ENCODE results near the gene SLC22A5. TPM values are rescaled to one million over a fixed set of nuclear protein-coding genes. Genes with fewer than 3 reads are reported as not detected.

Gene SLC22A5
- polyA plus RNA-seq, 2 of the 4 experiments (the other 2 are of a cell fraction) = 27.4 to 35.3 TPM

- ATAC-seq (no peak), DNase-seq (ENCODE audit: low read depth in 1 of 2, low spot score in 1 of 2) (no peak), FAIRE-seq (peak; percentile 28)
- CTCF ChIA-PET = interaction anchor here (1.0 to 1.2 kb wide), 2 partner anchors 13 to 81 kb away, joined by 3 read pairs; no protein-coding TSS in a partner anchor
- POLR2A ChIA-PET = no interaction called here
- Histone ChIP-seq H3K4me3 (no peak overlapping the region), H3K4me1 (peaks cover 12% of the 10 kb centered on the region; the same call in 2 of the 3 replicates), H3K9me3 (no peaks in the 10 kb centered on the region), H3K4me2 (no peak overlapping the region), H3K27ac (peak overlapping the region in 1 of 2 experiments; percentile 32; a peak in 2 of 6 replicates)
- WGBS (ENCODE audit: missing lambda C conversion rate) = 97% methylated on average over 1 of the region's 1 CpG
- TF ChIP-seq CBX2 (IDR thresholded peaks at IDR 0.05; ENCODE audit: borderline replicate concordance, low read depth) (no peak), CHD4 (IDR thresholded peaks at IDR 0.05; ENCODE audit: borderline replicate concordance) (no peak), REST (IDR thresholded peaks at IDR 0.05) (no peak), HDAC2 (IDR thresholded peaks at IDR 0.05) (no peak), EP300 (IDR thresholded peaks at IDR 0.05) (no peak), KDM1A (IDR thresholded peaks at IDR 0.05; ENCODE audit: low read depth) (no peak), FOSL2 (IDR thresholded peaks at IDR 0.05) (no peak), FOSL2 (CRISPR knock-in tag; IDR thresholded peaks at IDR 0.05) (no peak), NR3C1 (IDR thresholded peaks at IDR 0.05) (no peak), ZC3H11A (IDR thresholded peaks at IDR 0.05) (no peak), POLR2AphosphoS2 (conservative IDR thresholded peaks at IDR 0.05; ENCODE audit: low read length) (no peak), HMGXB4 (CRISPR knock-in tag; IDR thresholded peaks at IDR 0.05; ENCODE audit: borderline replicate concordance) (no peak), ESRRA (IDR thresholded peaks at IDR 0.05; ENCODE audit: borderline replicate concordance, low read length) (no peak), RARB (CRISPR knock-in tag; IDR thresholded peaks at IDR 0.05) (no peak), ZNF302 (CRISPR knock-in tag; IDR thresholded peaks at IDR 0.05) (no peak), NFE2L2 (conservative IDR thresholded peaks at IDR 0.05; ENCODE audit: low read length) (no peak), ZSCAN20 (CRISPR knock-in tag; IDR thresholded peaks at IDR 0.05) (no peak)
Observed at GRCh38 chr5:132353486-132353995, 16.0 kb upstream of the SLC22A5 start.

GRCh38 chr5:132354381-132355139, 14.9 kb upstream of the SLC22A5 start:
- CTCF ChIA-PET = interaction anchor here (0.7 to 1.5 kb wide), 3 partner anchors 15 to 82 kb away, joined by 3 to 4 read pairs (median 3); partner anchors contain the start of gene SLC22A5
- POLR2A ChIA-PET = interaction anchor here (1.9 kb wide), 1 partner anchor 15 kb away, joined by 6 read pairs; the partner anchor contains the start of gene SLC22A5
- WGBS (ENCODE audit: missing lambda C conversion rate) = 85% methylated on average over 1 of the region's 1 CpG
- Histone ChIP-seq H3K27ac (peak overlapping the region in 1 of 2 experiments; percentile 8; a peak in 1 of 6 replicates), H3K9me3 (no peaks in the 10 kb centered on the region), H3K4me2 (no peak overlapping the region), H3K4me1 (peaks cover 16% of the 10 kb centered on the region; the same call in 2 of the 3 replicates), H3K4me3 (no peak overlapping the region)
- FAIRE-seq = no peak
- no peak for TF ChIP-seq POLR2A (IDR thresholded peaks at IDR 0.05; ENCODE audit: low read length)
- TF ChIP-seq HES2 (IDR thresholded peaks at IDR 0.05) = no peak
- no peak for TF ChIP-seq ESRRA (IDR thresholded peaks at IDR 0.05; ENCODE audit: borderline replicate concordance, low read length)
- TF ChIP-seq JUN (IDR thresholded peaks at IDR 0.05) = no peak
- no peak for TF ChIP-seq ZFP36 (IDR thresholded peaks at IDR 0.05; ENCODE audit: borderline replicate concordance, partially characterized antibody)
- no peak for TF ChIP-seq ZNF302 (CRISPR knock-in tag; IDR thresholded peaks at IDR 0.05)
- TF ChIP-seq HOXA7 (CRISPR knock-in tag; IDR thresholded peaks at IDR 0.05) = no peak
- no peak for TF ChIP-seq RNF2 (IDR thresholded peaks at IDR 0.05; ENCODE audit: borderline replicate concordance, low read depth)
- TF ChIP-seq SMC3 (IDR thresholded peaks at IDR 0.05) = no peak
- no peak for TF ChIP-seq E2F6 (IDR thresholded peaks at IDR 0.05; ENCODE audit: borderline replicate concordance, low read depth)
- TF ChIP-seq HEYL (CRISPR knock-in tag; IDR thresholded peaks at IDR 0.05) = no peak
- no peak for TF ChIP-seq CHD4 (IDR thresholded peaks at IDR 0.05; ENCODE audit: borderline replicate concordance)
- no peak; a peak in 1 of 6 replicates for ATAC-seq
- DNase-seq (ENCODE audit: low read depth in 1 of 2, low spot score in 1 of 2) = no peak
